K562 (cell line): ENCODE data around the gene OR10A3. TPM values are rescaled to one million over a fixed set of nuclear protein-coding genes. Genes with fewer than 3 reads are reported as not detected.

Experiments
- BRF2 ChIP-seq: IDR thresholded peaks from 3 replicates; pipeline ENCODE4 v1.6.1; 2011; ENCODE audit warnings: borderline replicate concordance, mild to moderate bottlenecking; ENCODE audit not compliant: insufficient read length, insufficient read depth
- DDX20 ChIP-seq: fragments of 450-650 bp; IDR thresholded peaks from 2 replicates; pipeline ENCODE4 v1.6.1; 2016; ENCODE audit warnings: missing genetic modification characterization, low read depth, mild to moderate bottlenecking, missing compliant biosample characterization, moderate library complexity
- FOXJ3 ChIP-seq: sonication (generic); formaldehyde crosslinking; IDR thresholded peaks from 2 replicates; pipeline ENCODE4 v1.4.0; 2020; ENCODE audit warnings: mild to moderate bottlenecking, missing genetic modification reagents
- FOXK2 ChIP-seq, 2 experiments: fragments of 450-650 bp; IDR thresholded peaks in 1 of 2; conservative IDR thresholded peaks in 1 of 2; 2 replicates each; pipeline ENCODE4 v1.6.1; 2016; ENCODE audit warnings: low read depth in 2 of 2, mild to moderate bottlenecking in 1 of 2
- MECOM ChIP-seq: fragments of 250-450 bp; sonication (Bioruptor Pico); IDR thresholded peaks from 2 replicates; pipeline ENCODE4 v1.8.0; 2022; ENCODE audit warnings: inconsistent platforms
- NRF1 ChIP-seq, 2 experiments: fragments of 450-650 bp; IDR thresholded peaks in 1 of 2; conservative IDR thresholded peaks in 1 of 2; 2 replicates each; pipeline ENCODE4 v1.6.1; 2014; ENCODE audit warnings: mild to moderate bottlenecking in 2 of 2
- TEAD1 ChIP-seq, 2 experiments: fragments of 450-650 bp in 1 of 2; sonication (generic) in 1 of 2; formaldehyde crosslinking; IDR thresholded peaks; 2 replicates each; pipeline versions ENCODE4 v1.4.0 to v1.8.0; 2020 to 2022; ENCODE audit warnings: mild to moderate bottlenecking in 2 of 2, missing genetic modification reagents in 1 of 2
- ZFP36 ChIP-seq: fragments of 150-350 bp; IDR thresholded peaks from 2 replicates; pipeline ENCODE4 v1.6.1; 2018; ENCODE audit warnings: low read length, low read depth; ENCODE audit not compliant: partially characterized antibody
- ZNF561 ChIP-seq: fragments of 450-650 bp; formaldehyde crosslinking; conservative IDR thresholded peaks from 2 replicates; pipeline ENCODE4 v1.4.0; 2020; ENCODE audit warnings: mild to moderate bottlenecking, moderate library complexity
- ZNF609 ChIP-seq: sonication (generic); formaldehyde crosslinking; IDR thresholded peaks from 2 replicates; pipeline ENCODE4 v1.8.1; 2023; ENCODE audit warnings: missing genetic modification reagents, mild to moderate bottlenecking, borderline replicate concordance
- polyA plus RNA-seq, 8 experiments: library from polyadenylated mRNA; depleted of rRNA in 4 of 8; stranded (reverse) in 5 of 8; unstranded in 3 of 8; fragments of >200 nt; fragmentation: Nextera tagmentation in 2 of 8; fragmentation: Illumina TruSeq in 1 of 8; extraction: Ambion mirVana in 2 of 8; extraction: Trizol in 1 of 8; gene quantifications; 2 replicates each; pipeline versions ENCODE4 v1.2.1 to v1.2.3, GENCODE V29; 2011 to 2014; ENCODE audit warnings: inconsistent platforms in 1 of 8, missing spikeins in 1 of 8
- total RNA-seq, 7 experiments: library from RNA; depleted of rRNA in 6 of 7; stranded (reverse); fragments of >200 nt in 6 of 7; fragmentation: Illumina TruSeq in 2 of 7; extraction: Trizol in 2 of 7; gene quantifications; 2 replicates each; pipeline versions ENCODE4 v1.2.1 to v1.2.3, GENCODE V29; 2011 to 2021; ENCODE audit warnings: low replicate concordance in 1 of 7
- TF ChIP-seq, protein P1 (sequence below): fragments of 450-650 bp; IDR thresholded peaks from 2 replicates; pipeline ENCODE4 v1.6.1; 2018; ENCODE audit warnings: mild to moderate bottlenecking, low read depth; ENCODE audit not compliant: partially characterized antibody

OR10A3 gene
- total and polyA plus RNA-seq, 9 of the 15 experiments (the other 6 are each of a cell fraction or from before 2014, with no cell fraction given): not detected

GRCh38 chr11:7967097-7967496, 25.6 kb upstream of the OR10A3 start (continued):
- TF ChIP-seq DDX20 (tag) (no peak), ZNF609 (CRISPR knock-in tag) (no peak), NRF1 (conservative IDR thresholded peaks at IDR 0.05 in 1 of 2, IDR thresholded peaks at IDR 0.05 in 1 of 2) (no peak), MECOM (CRISPR knock-in tag) (no peak), BRF2 (no peak), FOXJ3 (no peak), FOXK2 (conservative IDR thresholded peaks at IDR 0.05 in 1 of 2, IDR thresholded peaks at IDR 0.05 in 1 of 2; ENCODE audit: low read depth in 2 of 2) (no peak), ZNF561 (CRISPR knock-in tag) (no peak), TEAD1 (CRISPR knock-in tag; IDR thresholded peaks at IDR 0.05) (no peak), ZFP36 (no peak)
- TF ChIP-seq, protein P1, sequence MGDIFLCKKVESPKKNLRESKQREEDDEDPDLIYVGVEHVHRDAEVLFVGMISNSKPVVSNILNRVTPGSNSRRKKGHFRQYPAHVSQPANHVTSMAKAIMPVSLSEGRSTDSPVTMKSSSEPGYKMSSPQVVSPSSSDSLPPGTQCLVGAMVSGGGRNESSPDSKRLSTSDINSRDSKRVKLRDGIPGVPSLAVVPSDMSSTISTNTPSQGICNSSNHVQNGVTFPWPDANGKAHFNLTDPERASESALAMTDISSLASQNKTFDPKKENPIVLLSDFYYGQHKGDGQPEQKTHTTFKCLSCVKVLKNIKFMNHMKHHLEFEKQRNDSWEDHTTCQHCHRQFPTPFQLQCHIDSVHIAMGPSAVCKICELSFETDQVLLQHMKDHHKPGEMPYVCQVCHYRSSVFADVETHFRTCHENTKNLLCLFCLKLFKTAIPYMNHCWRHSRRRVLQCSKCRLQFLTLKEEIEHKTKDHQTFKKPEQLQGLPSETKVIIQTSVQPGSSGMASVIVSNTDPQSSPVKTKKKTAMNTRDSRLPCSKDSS: no peak
